ENCODE results near the gene TEDDM1. TPM values are rescaled to one million over a fixed set of nuclear protein-coding genes. Genes with fewer than 3 reads are reported as not detected.

TEDDM1 gene
- total and polyA plus RNA-seq, 8 donors, result 0.07 to 0.25 (median 0.18) TPM; not detected in 2

GRCh38 chr1:182370532-182370931, 29.9 kb downstream of the TEDDM1 start:
- intact Hi-C loops (cut with DNase I), result no loop called here
- TF ChIP-seq, protein P1, sequence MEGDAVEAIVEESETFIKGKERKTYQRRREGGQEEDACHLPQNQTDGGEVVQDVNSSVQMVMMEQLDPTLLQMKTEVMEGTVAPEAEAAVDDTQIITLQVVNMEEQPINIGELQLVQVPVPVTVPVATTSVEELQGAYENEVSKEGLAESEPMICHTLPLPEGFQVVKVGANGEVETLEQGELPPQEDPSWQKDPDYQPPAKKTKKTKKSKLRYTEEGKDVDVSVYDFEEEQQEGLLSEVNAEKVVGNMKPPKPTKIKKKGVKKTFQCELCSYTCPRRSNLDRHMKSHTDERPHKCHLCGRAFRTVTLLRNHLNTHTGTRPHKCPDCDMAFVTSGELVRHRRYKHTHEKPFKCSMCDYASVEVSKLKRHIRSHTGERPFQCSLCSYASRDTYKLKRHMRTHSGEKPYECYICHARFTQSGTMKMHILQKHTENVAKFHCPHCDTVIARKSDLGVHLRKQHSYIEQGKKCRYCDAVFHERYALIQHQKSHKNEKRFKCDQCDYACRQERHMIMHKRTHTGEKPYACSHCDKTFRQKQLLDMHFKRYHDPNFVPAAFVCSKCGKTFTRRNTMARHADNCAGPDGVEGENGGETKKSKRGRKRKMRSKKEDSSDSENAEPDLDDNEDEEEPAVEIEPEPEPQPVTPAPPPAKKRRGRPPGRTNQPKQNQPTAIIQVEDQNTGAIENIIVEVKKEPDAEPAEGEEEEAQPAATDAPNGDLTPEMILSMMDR (IDR thresholded peaks at IDR 0.05), result no peak
- no peaks in the 10 kb centered on the region for H3K4me1 ChIP-seq
- H3K4me3 ChIP-seq, result no peak overlapping the region
- H3K36me3 ChIP-seq, result no peaks in the 10 kb centered on the region
- H3K27me3 ChIP-seq, result no peaks in the 10 kb centered on the region
- DNase-seq (no peak), ATAC-seq (no peak)
- H3K9me3 ChIP-seq, result no peaks in the 10 kb centered on the region
- no peak overlapping the region for H3K27ac ChIP-seq

GRCh38 chr1:182368903-182369302, 31.6 kb downstream of the TEDDM1 start:
- Histone ChIP-seq H3K36me3 (no peaks in the 10 kb centered on the region), H3K9me3 (no peaks in the 10 kb centered on the region), H3K4me3 (no peak overlapping the region), H3K4me1 (no peaks in the 10 kb centered on the region), H3K27ac (no peak overlapping the region), H3K27me3 (no peaks in the 10 kb centered on the region)
- DNase-seq (no peak), ATAC-seq (no peak)
- intact Hi-C loops (cut with DNase I), result no loop called here
- TF ChIP-seq, protein P1 (IDR thresholded peaks at IDR 0.05), result no peak

- Histone ChIP-seq H3K4me3 (no peak overlapping the region), H3K36me3 (no peaks in the 10 kb centered on the region), H3K27ac (no peak overlapping the region), H3K9me3 (no peaks in the 10 kb centered on the region), H3K27me3 (no peaks in the 10 kb centered on the region), H3K4me1 (no peaks in the 10 kb centered on the region)
- intact Hi-C loops (cut with DNase I), result no loop called here
- ATAC-seq, result no peak
- DNase-seq, result no peak
- TF ChIP-seq, protein P1 (IDR thresholded peaks at IDR 0.05), result no peak
Observed at GRCh38 chr1:182368358-182368757, 32.1 kb downstream of the TEDDM1 start.

DNA sequence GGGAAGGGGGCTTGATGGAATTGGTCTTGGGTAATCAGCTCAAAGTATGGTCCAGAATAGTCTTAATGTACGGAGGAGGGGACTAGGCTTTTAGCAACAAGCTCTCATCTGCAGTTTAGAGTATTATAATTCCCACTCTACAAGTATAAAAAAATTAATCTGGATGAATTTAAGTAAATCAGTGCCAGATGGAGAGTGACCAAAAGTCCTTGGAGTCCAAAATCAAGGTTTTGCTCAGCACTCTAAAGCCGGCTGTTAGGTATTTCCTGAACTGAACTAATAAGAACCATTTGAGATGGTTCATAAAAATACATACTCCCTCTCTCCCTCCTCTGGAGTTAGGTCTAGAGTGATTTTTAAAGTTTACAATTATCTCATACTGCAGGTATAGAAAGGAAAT, 32.5 kb downstream of the TEDDM1 start:
- intact Hi-C loops (cut with DNase I), result no loop called here
- ATAC-seq (no peak), DNase-seq (no peak)
- TF ChIP-seq, protein P1 (IDR thresholded peaks at IDR 0.05), result no peak
- Histone ChIP-seq H3K27ac (no peak overlapping the region), H3K4me3 (no peak overlapping the region), H3K36me3 (no peaks in the 10 kb centered on the region), H3K4me1 (no peaks in the 10 kb centered on the region), H3K9me3 (no peaks in the 10 kb centered on the region), H3K27me3 (no peaks in the 10 kb centered on the region)

DNA sequence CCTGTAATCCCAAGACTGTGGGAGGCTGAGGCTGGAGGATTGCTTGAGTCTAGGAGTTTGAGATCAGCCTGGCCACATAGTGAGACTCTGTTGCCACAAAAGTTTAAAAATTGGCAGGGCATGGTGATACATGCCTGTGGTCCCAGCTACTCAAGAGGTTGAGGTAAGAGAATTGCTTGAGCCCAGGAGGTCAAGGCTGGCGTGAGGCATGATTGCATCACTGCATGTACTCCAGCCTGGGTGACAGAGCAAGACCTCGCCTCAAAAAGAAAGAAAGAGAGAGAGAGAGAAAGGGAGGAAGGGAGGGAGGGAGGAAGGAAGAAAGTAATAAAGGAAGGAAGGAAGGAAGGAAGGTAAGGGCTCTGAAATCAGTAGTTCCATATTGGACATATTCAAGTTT, 33.9 kb downstream of the TEDDM1 start:
- TF ChIP-seq, protein P1 (IDR thresholded peaks at IDR 0.05), result no peak
- intact Hi-C loops (cut with DNase I), result no loop called here
- H3K9me3 ChIP-seq, result no peaks in the 10 kb centered on the region
- no peak overlapping the region for H3K27ac ChIP-seq
- H3K4me1 ChIP-seq, result no peaks in the 10 kb centered on the region
- ATAC-seq, result no peak
- no peak for DNase-seq
- H3K4me3 ChIP-seq, result no peak overlapping the region
- no peaks in the 10 kb centered on the region for H3K36me3 ChIP-seq
- no peaks in the 10 kb centered on the region for H3K27me3 ChIP-seq
